ENCODE results near the gene ALLC. TPM values are rescaled to one million over a fixed set of nuclear protein-coding genes. Genes with fewer than 3 reads are reported as not detected.

Gene ALLC
- total and polyA plus RNA-seq, 11 donors: not detected

- 86 to 89% (median 88%) methylated on average over 5 of the region's 5 CpGs for WGBS, 4 donors
- ATAC-seq: no peak
- no peak for TF ChIP-seq CTCF (IDR thresholded peaks at IDR 0.05)
- TF ChIP-seq POLR2A (IDR thresholded peaks at IDR 0.05): no peak
Observed at GRCh38 chr2:3701071-3701470, 43.1 kb downstream of the ALLC start.

GRCh38 chr2:3703236-3703756 lies 45.3 kb downstream of the ALLC start, which contains the start of gene DCDC2C:
TSS of gene DCDC2C (plus strand) at chr2:3703575. CDS start at chr2:3703752, 177 bp downstream.
- TF ChIP-seq CTCF (IDR thresholded peaks at IDR 0.05): no peak
- no peak for TF ChIP-seq POLR2A (IDR thresholded peaks at IDR 0.05)
- Histone ChIP-seq H3K4me1 (peaks cover 0 to 9% (median 0%) of the 10 kb centered on the region in 12 donors), H3K27ac (no peak within 1 kb of the TSS), H3K36me3 (no peaks in the 10 kb centered on the region), H3K9me3 (no peaks in the 10 kb centered on the region), H3K4me3 (peak within 1 kb of the TSS in 5 of 12 donors; percentile 3 to 21 (median 5)), H3K27me3 (peaks cover 11 to 52% (median 24%) of the 10 kb centered on the region in 9 donors)
- DNase-seq (no peak), ATAC-seq (peak in 1 of 4 donors; percentile 36)
- 6 to 10% (median 9%) methylated on average over 32 to 60 of the region's 60 CpGs for WGBS, 4 donors
- intact Hi-C loops (cut with DNase I): no loop called here

More at GRCh38 chr2:3701071-3701470, 43.1 kb downstream of the ALLC start:
- H3K4me3 ChIP-seq: no peak overlapping the region
- no peaks in the 10 kb centered on the region for H3K9me3 ChIP-seq
- H3K36me3 ChIP-seq: no peaks in the 10 kb centered on the region
- no peak overlapping the region for H3K27ac ChIP-seq
- intact Hi-C loops (cut with DNase I): no loop called here
- no peak for DNase-seq
- H3K27me3 ChIP-seq: peaks cover 11 to 49% (median 24%) of the 10 kb centered on the region in 9 donors
- H3K4me1 ChIP-seq: peaks cover 0 to 9% (median 0%) of the 10 kb centered on the region in 12 donors

GRCh38 chr2:3703757-3704355 lies 45.9 kb downstream of the ALLC start:
- peak in 1 of 4 donors; percentile 13 for ATAC-seq
- Histone ChIP-seq H3K4me3 (peak overlapping the region in 5 of 12 donors; percentile 3 to 21 (median 5)), H3K4me1 (peaks cover 0 to 9% (median 0%) of the 10 kb centered on the region in 12 donors), H3K27ac (no peak overlapping the region), H3K36me3 (no peaks in the 10 kb centered on the region), H3K27me3 (peaks cover 11 to 51% (median 24%) of the 10 kb centered on the region in 9 donors), H3K9me3 (no peaks in the 10 kb centered on the region)
- TF ChIP-seq POLR2A (IDR thresholded peaks at IDR 0.05) (no peak), CTCF (IDR thresholded peaks at IDR 0.05) (no peak)
- intact Hi-C loops (cut with DNase I): no loop called here
- no peak for DNase-seq
- WGBS, 4 donors: 14 to 31% (median 23%) methylated on average over 37 to 73 of the region's 73 CpGs

- no peak overlapping the region for H3K4me3 ChIP-seq
- intact Hi-C loops (cut with DNase I): no loop called here
- WGBS, 4 donors: 43 to 59% (median 47%) methylated on average over 4 of the region's 6 CpGs
- DNase-seq (no peak), ATAC-seq (no peak)
- peaks cover 11 to 56% (median 24%) of the 10 kb centered on the region in 9 donors for H3K27me3 ChIP-seq
- TF ChIP-seq CTCF (IDR thresholded peaks at IDR 0.05) (no peak), POLR2A (IDR thresholded peaks at IDR 0.05) (no peak)
- H3K4me1 ChIP-seq: peaks cover 0 to 9% (median 0%) of the 10 kb centered on the region in 12 donors
- H3K36me3 ChIP-seq: no peaks in the 10 kb centered on the region
- H3K27ac ChIP-seq: no peak overlapping the region
- no peaks in the 10 kb centered on the region for H3K9me3 ChIP-seq
Observed at GRCh38 chr2:3704692-3705091, 46.7 kb downstream of the ALLC start.
